Stomach (tissue), 9 donors: ENCODE results near the gene GOLGA8B. TPM values are rescaled to one million over a fixed set of nuclear protein-coding genes. Genes with fewer than 3 reads are reported as not detected.
"Not testable (repeated sequence)": the region's sequence is repeated elsewhere in the genome, so short reads cannot be mapped to it uniquely, and the experiment has no call there.

Experiments
- DNase-seq, 2 donors: peaks; one replicate each; pipeline versions ENCODE4 v3.0.0 to v3.0.0-alpha.2; 2013 to 2019
- H3K27ac ChIP-seq, 5 donors: fragments of 200-600 bp in 4 of 5; sonication (generic) in 4 of 5; one replicate each; pipeline ENCODE4 v1.5.1; 2013 to 2019; ENCODE audit warnings: mild to moderate bottlenecking in 1 of 5, moderate library complexity in 1 of 5
- H3K27me3 ChIP-seq, 3 donors: fragments of 200-600 bp; sonication (generic); one replicate each; pipeline ENCODE4 v1.5.1; 2017 to 2019; ENCODE audit warnings: mixed run types in 1 of 3
- H3K36me3 ChIP-seq, 4 donors: fragments of 200-600 bp; sonication (generic); 1 replicate in 3 of 4; 2 replicates in 1 of 4; pipeline ENCODE4 v1.5.1; 2016 to 2019
- H3K4me1 ChIP-seq, 4 donors: fragments of 200-600 bp; sonication (generic); one replicate each; pipeline ENCODE4 v1.5.1; 2016 to 2019
- H3K4me3 ChIP-seq, 4 donors: fragments of 200-600 bp; sonication (generic) in 3 of 4; one replicate each; pipeline ENCODE4 v1.5.1; 2016 to 2019; ENCODE audit warnings: mild to moderate bottlenecking in 1 of 4
- H3K9me3 ChIP-seq, 4 donors: fragments of 200-600 bp; sonication (generic); one replicate each; pipeline ENCODE4 v1.5.1; 2016 to 2019
- CTCF ChIP-seq, 7 experiments: fragments of 450-650 bp in 4 of 7; fragments of 200-600 bp in 3 of 7; sonication (generic) in 3 of 7; IDR thresholded peaks; one replicate each; pipeline ENCODE4 v1.5.1; 2016 to 2019; ENCODE audit warnings: antibody characterized with exemption in 7 of 7, control low read depth in 2 of 7, mild to moderate bottlenecking in 1 of 7
- EP300 ChIP-seq: sonication (generic); formaldehyde crosslinking; IDR thresholded peaks from one replicate; pipeline ENCODE4 v1.6.1; 2017; ENCODE audit warnings: antibody characterized with exemption
- POLR2A ChIP-seq, 4 donors: fragments of 450-650 bp; IDR thresholded peaks; one replicate each; pipeline ENCODE4 v1.6.1; 2016; ENCODE audit warnings: antibody characterized with exemption in 4 of 4, control low read depth in 2 of 4, mild to moderate bottlenecking in 1 of 4, moderate library complexity in 1 of 4
- POLR2AphosphoS5 ChIP-seq, 3 donors: sonication (generic); formaldehyde crosslinking; IDR thresholded peaks; one replicate each; pipeline ENCODE4 v1.6.1; 2016; ENCODE audit warnings: antibody characterized with exemption in 3 of 3
- WGBS, 5 donors: extraction: QIAGEN DNeasy Blood & Tissue Kit in 3 of 5; methylation state at CpG; one replicate each; pipeline versions ENCODE4 v1.1.5 to v1.1.7; 2013 to 2018; 5-methylcytosine and 5-hydroxymethylcytosine counted together
- intact Hi-C: fragments of 100-400 bp; cut with DNase I; formaldehyde crosslinking; loops from one replicate; pipeline ENCODE4 v1.15.1; 2023; ENCODE audit warnings: low total_unique reads
- polyA plus RNA-seq, 3 donors: library from polyadenylated mRNA; stranded (reverse); fragments of 200-250 nt; gene quantifications; one replicate each; pipeline ENCODE4 v1.2.3, GENCODE V29; 2013
- total RNA-seq, 5 donors: library from RNA; depleted of rRNA; stranded (reverse); fragments of >200 nt; gene quantifications; one replicate each; pipeline versions ENCODE4 v1.1.0 to v1.2.3, GENCODE V29; 2014 to 2016
- donor health status: healthy with polysubstance abuse.
- donor health status: Bipolar disorder and iron deficiency.
- donor health status: healthy.

GOLGA8B gene
- total and polyA plus RNA-seq, 8 donors: 8.9 to 199 (median 33.3) TPM

GRCh38 chr15:34581043-34581365 lies 2.4 kb downstream of the GOLGA8B start:
- WGBS, 5 donors: 54 to 87% (median 71%) methylated on average over 5 to 9 of the region's 9 CpGs
- intact Hi-C loops: loop anchor here (10.0 kb wide), 2 partner anchors 236 to 336 kb away; partner anchors contain the start of genes NOP10 and NUTM1
- TF ChIP-seq POLR2A (IDR thresholded peaks at IDR 0.05) (no peak), CTCF (IDR thresholded peaks at IDR 0.05) (no peak), EP300 (no peak), POLR2AphosphoS5 (IDR thresholded peaks at IDR 0.05) (no peak)

GRCh38 chr15:34580251-34581042 lies 3.0 kb downstream of the GOLGA8B start:
- not testable (repeated sequence) for DNase-seq, H3K9me3 ChIP-seq, H3K4me3 ChIP-seq, H3K27ac ChIP-seq, H3K36me3 ChIP-seq
- WGBS, 5 donors: 80 to 86% (median 83%) methylated on average over 11 to 15 of the region's 15 CpGs
- H3K4me1 ChIP-seq: peaks cover 14 to 37% (median 31%) of the 10 kb centered on the region in 4 donors
- peaks cover 0 to 15% (median 0%) of the 10 kb centered on the region in 3 donors for H3K27me3 ChIP-seq
- intact Hi-C loops: loop anchor here (10.0 kb wide), 2 partner anchors 236 to 336 kb away; partner anchors contain the start of genes NOP10 and NUTM1

More at GRCh38 chr15:34581043-34581365, 2.4 kb downstream of the GOLGA8B start:
- Histone ChIP-seq H3K27me3 (peaks cover 0 to 15% (median 0%) of the 10 kb centered on the region in 3 donors), H3K9me3 (no peaks in the 10 kb centered on the region), H3K36me3 (no peaks in the 10 kb centered on the region), H3K4me3 (no peak overlapping the region), H3K4me1 (peaks cover 14 to 37% (median 31%) of the 10 kb centered on the region in 4 donors), H3K27ac (no peak overlapping the region)
- no peak for DNase-seq

- Histone ChIP-seq H3K4me3 (no peak overlapping the region), H3K36me3 (no peaks in the 10 kb centered on the region), H3K27ac (no peak overlapping the region), H3K4me1 (peaks cover 10 to 24% (median 22%) of the 10 kb centered on the region in 4 donors), H3K27me3 (peaks cover 0 to 4% (median 0%) of the 10 kb centered on the region in 3 donors), H3K9me3 (no peaks in the 10 kb centered on the region)
- TF ChIP-seq POLR2A (IDR thresholded peaks at IDR 0.05) (no peak), CTCF (IDR thresholded peaks at IDR 0.05) (no peak), EP300 (no peak), POLR2AphosphoS5 (IDR thresholded peaks at IDR 0.05) (no peak)
- WGBS, 5 donors: 90 to 95% (median 93%) methylated on average over 10 of the region's 10 CpGs
- no peak for DNase-seq
- intact Hi-C loops: no loop called here
Observed at GRCh38 chr15:34578283-34578674, 5.2 kb downstream of the GOLGA8B start.

DNA sequence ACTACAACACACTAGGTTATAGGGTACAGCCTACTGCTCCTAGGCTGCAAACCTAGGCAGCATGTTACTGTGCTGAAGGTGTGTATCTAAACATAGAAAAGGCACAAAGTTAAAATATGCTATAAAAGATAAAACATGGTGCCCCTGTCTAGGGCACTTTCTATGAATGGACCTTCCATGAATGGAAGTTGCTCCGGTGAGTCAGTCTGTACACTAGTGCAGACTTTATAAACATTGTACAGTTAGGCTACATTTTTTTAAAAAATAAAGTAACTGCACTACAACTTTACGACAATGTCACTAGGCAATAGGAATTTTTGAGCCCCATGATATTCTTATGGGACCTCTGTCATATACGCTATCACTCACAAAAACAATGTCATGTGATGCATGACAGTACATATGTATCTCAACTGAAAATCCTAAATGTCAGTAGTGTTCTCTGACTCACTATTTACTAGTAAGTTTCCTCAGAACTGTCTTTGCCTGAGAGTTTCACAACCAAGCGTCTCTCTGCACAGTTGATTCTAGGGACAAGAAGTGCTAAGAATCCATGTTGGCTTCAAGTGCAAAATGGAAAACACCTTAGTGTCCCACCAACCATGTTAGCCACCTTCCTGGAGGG lies 5.7 kb downstream of the GOLGA8B start:
- DNase-seq, H3K4me3 ChIP-seq, intact Hi-C loops, H3K9me3 ChIP-seq, H3K27me3 ChIP-seq, H3K36me3 ChIP-seq, H3K27ac ChIP-seq: not testable (repeated sequence)
- peaks cover 10 to 24% (median 20%) of the 10 kb centered on the region in 4 donors for H3K4me1 ChIP-seq
- 79 to 95% (median 87%) methylated on average over 4 of the region's 4 CpGs for WGBS, 5 donors

- H3K27ac ChIP-seq, H3K36me3 ChIP-seq, H3K27me3 ChIP-seq, DNase-seq, H3K4me1 ChIP-seq, H3K4me3 ChIP-seq, intact Hi-C loops, H3K9me3 ChIP-seq: not testable (repeated sequence)
- 92 to 97% (median 93%) methylated on average over 12 of the region's 12 CpGs for WGBS, 5 donors
Observed at GRCh38 chr15:34575035-34575434, 8.4 kb downstream of the GOLGA8B start.

GRCh38 chr15:34572921-34573320 lies 10.5 kb downstream of the GOLGA8B start:
- H3K27ac ChIP-seq, H3K4me1 ChIP-seq, H3K4me3 ChIP-seq, DNase-seq, H3K9me3 ChIP-seq, H3K27me3 ChIP-seq, intact Hi-C loops, H3K36me3 ChIP-seq: not testable (repeated sequence)
- WGBS, 5 donors: 91 to 100% (median 96%) methylated on average over 3 to 6 of the region's 6 CpGs

DNA sequence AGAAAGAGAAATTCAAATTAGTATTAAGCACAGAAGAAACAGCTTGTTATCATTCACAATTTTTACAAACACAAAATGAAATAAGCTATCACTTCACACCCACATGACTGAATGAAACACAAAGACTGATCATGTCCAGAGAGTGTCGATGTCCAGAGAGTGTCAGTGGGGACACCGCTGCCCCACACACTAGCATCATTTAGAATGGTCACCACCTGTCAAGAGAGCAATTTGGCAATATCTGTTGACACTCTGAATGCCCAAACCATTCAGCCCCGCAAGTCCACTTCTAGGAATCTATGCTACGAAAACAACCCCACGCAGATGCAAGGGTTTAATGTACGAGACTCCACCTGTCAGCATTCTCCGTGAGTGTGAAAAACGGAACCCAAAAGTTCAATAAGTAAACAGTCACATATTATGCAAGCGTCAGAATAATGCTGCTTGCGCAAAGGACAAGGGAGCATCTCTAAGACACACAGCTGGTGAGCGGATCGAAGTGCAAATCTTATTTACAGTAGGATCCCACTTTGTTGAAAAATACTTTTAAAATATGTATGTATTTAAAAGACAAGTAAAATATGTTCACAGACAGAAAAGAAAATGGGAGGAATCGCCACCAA lies 11.3 kb downstream of the GOLGA8B start:
- H3K9me3 ChIP-seq, H3K27me3 ChIP-seq, H3K36me3 ChIP-seq, H3K27ac ChIP-seq, intact Hi-C loops, H3K4me3 ChIP-seq, H3K4me1 ChIP-seq, DNase-seq: not testable (repeated sequence)
- 67 to 81% (median 75%) methylated on average over 13 of the region's 13 CpGs for WGBS, 5 donors

GRCh38 chr15:34569670-34570396 lies 13.6 kb downstream of the GOLGA8B start:
- DNase-seq, intact Hi-C loops, H3K36me3 ChIP-seq, H3K4me3 ChIP-seq, H3K27ac ChIP-seq, H3K27me3 ChIP-seq, H3K9me3 ChIP-seq, H3K4me1 ChIP-seq: not testable (repeated sequence)
- 63 to 88% (median 79%) methylated on average over 1 to 4 of the region's 4 CpGs for WGBS, 5 donors
